Heart right ventricle (tissue), 16 donors: ENCODE results near the gene CUL9. TPM values are rescaled to one million over a fixed set of nuclear protein-coding genes. Genes with fewer than 3 reads are reported as not detected.

Experiments used
- ATAC-seq, 8 donors: fragments of 200-7000 bp; cut with Tn5 transposase; one replicate each; pipeline ENCODE4 v1.9.1; 2020; ENCODE audit warnings: mild to moderate bottlenecking in 8 of 8, moderate library complexity in 8 of 8, moderate number of reproducible peaks in 1 of 8
- DNase-seq, 2 donors: peaks; one replicate each; pipeline ENCODE4 v3.0.0-alpha.2; 2020
- H3K27ac ChIP-seq, 10 donors: fragments of 200-600 bp; sonication (generic) in 2 of 10; one replicate each; pipeline versions ENCODE4 v1.5.0 to v1.8.0; 2020 to 2022; ENCODE audit warnings: mild to moderate bottlenecking in 3 of 10
- H3K27me3 ChIP-seq, 7 donors: fragments of 200-600 bp; one replicate each; pipeline ENCODE4 v1.8.0; 2021 to 2022; ENCODE audit warnings: mild to moderate bottlenecking in 2 of 7
- H3K36me3 ChIP-seq, 9 donors: fragments of 200-600 bp; sonication (generic) in 1 of 9; one replicate each; pipeline versions ENCODE4 v1.5.0 to v1.8.0; 2020 to 2022; ENCODE audit warnings: mild to moderate bottlenecking in 2 of 9
- H3K4me1 ChIP-seq, 9 donors: fragments of 200-600 bp; sonication (generic) in 1 of 9; one replicate each; pipeline versions ENCODE4 v1.5.0 to v1.8.0; 2020 to 2022; ENCODE audit warnings: mild to moderate bottlenecking in 4 of 9
- H3K4me3 ChIP-seq, 10 donors: fragments of 200-600 bp; sonication (generic) in 2 of 10; one replicate each; pipeline versions ENCODE4 v1.5.0 to v1.8.0; 2020 to 2022; ENCODE audit warnings: mild to moderate bottlenecking in 7 of 10, moderate library complexity in 2 of 10
- H3K9me3 ChIP-seq, 11 donors: fragments of 200-600 bp in 10 of 11; sonication (generic) in 2 of 11; one replicate each; pipeline versions ENCODE4 v1.5.0 to v1.8.0; 2013 to 2022; ENCODE audit warnings: mild to moderate bottlenecking in 2 of 11, control low read depth in 1 of 11, moderate library complexity in 1 of 11
- CTCF ChIP-seq, 9 donors: fragments of 200-600 bp; sonication (generic) in 2 of 9; IDR thresholded peaks; one replicate each; pipeline versions ENCODE4 v1.5.0 to v1.8.0; 2021 to 2022; ENCODE audit warnings: antibody characterized with exemption in 9 of 9, mild to moderate bottlenecking in 5 of 9, moderate library complexity in 1 of 9
- WGBS, 2 donors: extraction: QIAGEN DNeasy Blood & Tissue Kit; methylation state at CpG; one replicate each; pipeline ENCODE4 v1.1.7; 2013; ENCODE audit warnings: inconsistent platforms in 1 of 2; 5-methylcytosine and 5-hydroxymethylcytosine counted together
- intact Hi-C, 10 donors: fragments of 100-400 bp; cut with DNase I; formaldehyde crosslinking; loops; one replicate each; pipeline versions ENCODE4 v1.11.1 to v1.14.2; 2022
- polyA plus RNA-seq, 2 donors: library from polyadenylated mRNA; stranded (reverse); fragments of 200-250 nt; gene quantifications; one replicate each; pipeline ENCODE4 v1.2.3, GENCODE V29; 2013
- total RNA-seq, 10 donors: library from RNA; stranded (reverse); fragmentation: NEBNext Ultra II Directional in 3 of 10; extraction: Animal tissue kit (Norgen Biotek cat#: 25700) in 3 of 10; gene quantifications; one replicate each; pipeline versions ENCODE4 v1.2.1 to v1.2.4, GENCODE V29; 2021 to 2023
- donor health status: Arrhythmogenic right ventricular cardiomyopathy.
- donor health status: ischemic (EF 13 %, LVEDD 7.1; RV severe dilation, severe dysfunction).
- donor health status: healthy with polysubstance abuse.
- donor health status: DM: no; HTN: yes; CAD: no.
- donor health status: DM: no; HTN: no; CAD: no.
- donor health status: ischemic (EF 25% LVEDD 6.9; RV normal size, moderate dysfunction).
- donor health status: ischemic (EF 25% LVEDD 5.7; RV mildly dilated, moderate dysfunction).
- donor health status: healthy.
- donor health status: DM: yes; HTN: yes; CAD: no.
- donor health status: Ischemic cardiomyopathy.
- donor health status: ischemic (EF 35%, LVEDD 5.7; RV mildly dilated, moderate dysfunction).
- donor health status: nonischemic (EF 11% LVEDD 7.7; RV severe dilation, severe dysfunction).
- donor health status: DM: yes; HTN: yes; CAD: no.
- donor health status: PGD.
- donor health status: ischemic (EF 29% LVEDD 5.4; RV normal size, mild dysfunction).
- donor health status: nonischemic (EF 23%, LVEDD 6.1; RV moderate dilation, normal function).

The CUL9 gene
- total and polyA plus RNA-seq, 12 donors, result 7.8 to 32.0 (median 13.4) TPM

- Histone ChIP-seq H3K4me3 (peak overlapping the region; percentile 88 to 99 (median 97)), H3K27ac (peak overlapping the region; percentile 97 to 99 (median 98)), H3K4me1 (peaks cover 19 to 50% (median 34%) of the 10 kb centered on the region in 9 donors), H3K36me3 (peaks cover 0 to 20% (median 15%) of the 10 kb centered on the region in 9 donors), H3K9me3 (no peaks in the 10 kb centered on the region), H3K27me3 (no peaks in the 10 kb centered on the region)
- 0 to 1% methylated on average over 53 to 57 of the region's 57 CpGs for WGBS, 2 donors
- ATAC-seq (no peak), DNase-seq (no peak)
- no peak for TF ChIP-seq CTCF (IDR thresholded peaks at IDR 0.05)
- intact Hi-C loops, result loop anchor here in 3 of 10 donors (2.0 to 5.0 kb wide), 4 partner anchors 157 to 429 kb away; partner anchors contain the start of genes KLHDC3 (in 2 of the 3), MEA1 (in 1 of the 3) and ZNF318 (in 1 of the 3)
These were observed 10.3 kb upstream of the CUL9 start for GRCh38 chr6:43171707-43172103.

GRCh38 chr6:43172104-43173007 lies 9.6 kb upstream of the CUL9 start:
- H3K4me1 ChIP-seq, result peaks cover 19 to 51% (median 34%) of the 10 kb centered on the region in 9 donors

GRCh38 chr6:43173591-43174262 lies 8.3 kb upstream of the CUL9 start:
- peaks cover under 1 to 40% (median 29%) of the 10 kb centered on the region in 9 donors for H3K36me3 ChIP-seq
- DNase-seq (no peak), ATAC-seq (no peak)
- TF ChIP-seq CTCF (IDR thresholded peaks at IDR 0.05), result no peak
- peak overlapping the region; percentile 85 to 99 (median 98) for H3K27ac ChIP-seq
- no peaks in the 10 kb centered on the region for H3K9me3 ChIP-seq
- peak overlapping the region in 9 of 10 donors; percentile 37 to 99 (median 97) for H3K4me3 ChIP-seq
- peaks cover 19 to 51% (median 34%) of the 10 kb centered on the region in 9 donors for H3K4me1 ChIP-seq
- intact Hi-C loops, result loop anchor here in 3 of 10 donors (5.0 kb wide), 3 partner anchors 161 to 431 kb away; partner anchors contain the start of genes KLHDC3 (in 1 of the 3), MEA1 (in 1 of the 3) and ZNF318 (in 1 of the 3)
- WGBS, 2 donors, result 27 to 41% methylated on average over 11 of the region's 11 CpGs
- H3K27me3 ChIP-seq, result no peaks in the 10 kb centered on the region

More at GRCh38 chr6:43172104-43173007, 9.6 kb upstream of the CUL9 start:
- H3K27me3 ChIP-seq, result no peaks in the 10 kb centered on the region
- ATAC-seq (no peak), DNase-seq (peak; percentile 36 to 41)
- WGBS, 2 donors, result 2% methylated on average over 46 of the region's 46 CpGs
- H3K4me3 ChIP-seq, result peak overlapping the region; percentile 88 to 99 (median 97)
- intact Hi-C loops, result loop anchor here in 3 of 10 donors (5.0 kb wide), 3 partner anchors 160 to 430 kb away; partner anchors contain the start of genes KLHDC3 (in 1 of the 3), MEA1 (in 1 of the 3) and ZNF318 (in 1 of the 3)
- peaks cover 0 to 26% (median 21%) of the 10 kb centered on the region in 9 donors for H3K36me3 ChIP-seq
- no peaks in the 10 kb centered on the region for H3K9me3 ChIP-seq
- peak overlapping the region; percentile 97 to 99 (median 98) for H3K27ac ChIP-seq
- no peak for TF ChIP-seq CTCF (IDR thresholded peaks at IDR 0.05)
